ENCODE results near the gene CTCF.

- no peak for TF ChIP-seq CTCF (IDR thresholded peaks at IDR 0.05)
- no peak for TF ChIP-seq POLR2A (IDR thresholded peaks at IDR 0.05)
Observed at GRCh38 chr16:67661886-67662652, 99.7 kb downstream of the CTCF start.

Measured in lower leg skin (tissue), 3 donors.